Thymus (tissue), 11 donors: ENCODE measurements around the gene TXNDC11. TPM values are rescaled to one million over a fixed set of nuclear protein-coding genes. Genes with fewer than 3 reads are reported as not detected.

ENCODE experiments used
- DNase-seq, 9 donors: peaks; one replicate each; pipeline ENCODE4 v3.0.0-alpha.2; 2013; ENCODE audit warnings: low spot score in 9 of 9, low read depth in 6 of 9, missing footprints in 1 of 9
- H3K27ac ChIP-seq, 2 donors: one replicate each; pipeline ENCODE4 v1.5.1; 2013; ENCODE audit warnings: control low read depth in 1 of 2, low read depth in 1 of 2, low read length in 1 of 2, mild to moderate bottlenecking in 1 of 2, moderate library complexity in 1 of 2
- H3K27me3 ChIP-seq, 2 donors: one replicate each; pipeline ENCODE4 v1.5.1; 2013; ENCODE audit warnings: low read length in 1 of 2; ENCODE audit not compliant: control insufficient read depth in 2 of 2, insufficient read depth in 1 of 2
- H3K36me3 ChIP-seq, 2 donors: one replicate each; pipeline ENCODE4 v1.5.1; 2013; ENCODE audit warnings: low read length in 1 of 2, mild to moderate bottlenecking in 1 of 2, moderate library complexity in 1 of 2; ENCODE audit not compliant: control insufficient read depth in 2 of 2, insufficient read depth in 2 of 2
- H3K4me1 ChIP-seq, 2 donors: one replicate each; pipeline ENCODE4 v1.5.1; 2013; ENCODE audit warnings: low read length in 2 of 2; ENCODE audit not compliant: control insufficient read depth in 2 of 2, insufficient read depth in 2 of 2
- H3K4me3 ChIP-seq, 2 donors: one replicate each; pipeline ENCODE4 v1.5.1; 2013; ENCODE audit warnings: low read length in 2 of 2, control low read depth in 1 of 2, mild to moderate bottlenecking in 1 of 2
- H3K9me3 ChIP-seq, 2 donors: one replicate each; pipeline ENCODE4 v1.5.1; 2013; ENCODE audit warnings: low read length in 1 of 2, mild to moderate bottlenecking in 1 of 2; ENCODE audit not compliant: control insufficient read depth in 2 of 2, insufficient read depth in 1 of 2
- WGBS: extraction: QIAGEN DNeasy Blood & Tissue Kit; methylation state at CpG from one replicate; pipeline ENCODE4 v1.1.7; 2013; 5-methylcytosine and 5-hydroxymethylcytosine counted together
- polyA plus RNA-seq: library from polyadenylated mRNA; stranded (reverse); fragments of 200-250 nt; gene quantifications from one replicate; pipeline ENCODE4 v1.2.3, GENCODE V29; 2013
- total RNA-seq: library from RNA; stranded (reverse); fragments of 120-200 nt; gene quantifications from one replicate; pipeline ENCODE4 v1.2.4, GENCODE V29; 2013
- donor health status: healthy.

Gene TXNDC11
- total and polyA plus RNA-seq, 2 donors: 22.9 to 46.4 TPM

- Histone ChIP-seq H3K36me3 (peaks cover 13 to 15% of the 10 kb centered on the region in 2 donors), H3K27me3 (no peaks in the 10 kb centered on the region), H3K9me3 (peaks cover 0 to 7% of the 10 kb centered on the region in 2 donors), H3K27ac (peak overlapping the region; percentile 14 to 64), H3K4me3 (peak overlapping the region in 1 of 2 donors; percentile 63), H3K4me1 (peaks cover 53 to 78% of the 10 kb centered on the region in 2 donors)
- DNase-seq: peak in 1 of 9 donors; percentile 41
- 73% methylated on average over 27 of the region's 27 CpGs for WGBS
Observed at GRCh38 chr16:11670171-11671131, 72.2 kb downstream of the TXNDC11 start.

DNA sequence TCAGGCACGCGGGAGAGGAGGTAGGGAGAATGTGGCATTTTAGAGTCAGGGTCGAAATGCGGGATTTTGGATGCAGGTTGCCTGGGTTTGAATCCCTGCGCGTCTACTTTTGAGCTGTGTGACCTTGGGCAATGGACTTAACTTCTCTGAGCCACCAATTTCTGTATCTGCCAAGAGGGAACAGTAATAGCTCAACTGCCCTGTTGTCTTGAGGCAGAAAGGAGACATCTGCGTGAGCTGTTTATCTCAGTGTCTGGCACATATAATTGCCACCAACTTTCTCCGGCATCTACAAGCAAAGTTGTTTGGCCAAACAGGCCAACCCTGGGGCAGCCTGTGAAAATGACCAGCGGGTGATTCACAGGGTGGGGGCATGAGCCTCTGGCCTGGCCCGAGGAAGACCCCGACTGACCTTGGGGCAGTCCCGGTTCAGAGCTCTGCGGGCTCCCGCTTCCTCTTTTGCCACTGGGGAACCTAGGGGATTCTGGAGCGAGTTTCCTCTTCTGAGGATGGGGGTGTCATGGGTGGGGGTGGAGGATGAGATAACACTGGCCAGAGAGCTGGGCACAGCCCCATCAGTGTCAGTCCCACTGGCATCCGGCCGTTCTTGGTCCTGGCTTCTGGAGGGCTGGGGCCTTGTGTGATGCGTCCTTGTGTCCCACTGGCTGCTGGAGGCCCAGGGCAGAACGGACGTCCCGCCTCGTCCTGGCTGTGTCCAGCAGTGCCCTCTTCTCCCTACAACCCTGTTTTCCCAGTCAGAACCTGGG lies 73.1 kb downstream of the TXNDC11 start:
- no peaks in the 10 kb centered on the region for H3K27me3 ChIP-seq

DNA sequence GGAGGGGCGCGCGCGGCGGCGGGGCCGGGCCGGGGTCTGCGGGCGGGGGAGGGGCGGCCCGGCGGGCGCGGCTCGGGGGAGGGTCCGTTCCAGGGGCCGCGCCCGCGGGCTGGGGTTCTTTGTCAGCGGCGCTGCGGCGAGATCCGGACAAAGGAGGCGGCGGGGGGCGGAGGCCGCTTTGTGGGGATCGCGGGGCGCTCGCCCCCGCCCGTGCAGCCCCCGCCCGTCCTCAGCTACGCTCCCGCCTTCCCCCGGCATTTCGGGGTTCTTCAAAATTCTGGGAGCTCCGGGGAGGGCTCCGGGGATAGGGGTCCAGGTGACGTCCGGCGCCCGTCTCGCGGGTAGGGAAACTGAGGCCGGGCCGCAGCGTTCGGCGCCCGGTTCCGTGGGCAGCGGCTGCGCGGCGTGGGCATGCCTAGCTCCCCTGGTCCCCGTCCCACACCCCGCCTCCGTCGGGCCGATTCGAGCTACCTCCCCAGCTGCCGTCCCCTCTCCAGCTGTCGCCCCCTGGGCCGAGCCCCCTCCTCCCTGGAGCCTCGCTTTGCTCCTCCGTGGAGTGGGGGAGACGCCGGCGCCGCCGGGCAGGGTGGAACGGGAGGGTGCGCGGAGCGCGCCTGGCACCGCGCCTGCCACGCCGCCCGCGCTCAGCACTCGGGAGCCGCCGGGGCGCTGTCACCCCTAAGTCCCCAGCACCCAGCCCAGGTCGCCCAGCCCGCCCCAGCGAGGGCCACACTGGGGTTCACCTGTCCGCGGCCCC lies 73.9 kb downstream of the TXNDC11 start:
- peak overlapping the region in 1 of 2 donors; percentile 67 for H3K27ac ChIP-seq
- H3K9me3 ChIP-seq: peaks cover 0 to 7% of the 10 kb centered on the region in 2 donors
- no peaks in the 10 kb centered on the region for H3K27me3 ChIP-seq
- DNase-seq: peak in 1 of 9 donors; percentile 39
- H3K4me3 ChIP-seq: peak overlapping the region; percentile 63 to 89
- H3K4me1 ChIP-seq: peaks cover 67 to 85% of the 10 kb centered on the region in 2 donors
- peaks cover 1 to 6% of the 10 kb centered on the region in 2 donors for H3K36me3 ChIP-seq
- WGBS: 2% methylated on average over 97 of the region's 97 CpGs

More for the DNA sequence above, 73.1 kb downstream of the TXNDC11 start:
- WGBS: 58% methylated on average over 22 of the region's 22 CpGs
- peak overlapping the region; percentile 63 to 89 for H3K4me3 ChIP-seq
- DNase-seq: peak in 1 of 9 donors; percentile 33
- peaks cover 8 to 11% of the 10 kb centered on the region in 2 donors for H3K36me3 ChIP-seq
- peaks cover 59 to 83% of the 10 kb centered on the region in 2 donors for H3K4me1 ChIP-seq
- peaks cover 0 to 7% of the 10 kb centered on the region in 2 donors for H3K9me3 ChIP-seq
- peak overlapping the region; percentile 32 to 73 for H3K27ac ChIP-seq

- Histone ChIP-seq H3K4me1 (peaks cover 71 to 88% of the 10 kb centered on the region in 2 donors), H3K9me3 (peaks cover 0 to 7% of the 10 kb centered on the region in 2 donors), H3K36me3 (peaks cover 0 to 3% of the 10 kb centered on the region in 2 donors), H3K4me3 (peak within 1 kb of the TSS; percentile 63 to 89), H3K27me3 (no peaks in the 10 kb centered on the region), H3K27ac (peak within 1 kb of the TSS; percentile 65 to 73)
- peak; percentile 46 to 95 (median 85) for DNase-seq
- WGBS: 10% methylated on average over 92 of the region's 93 CpGs
Observed at GRCh38 chr16:11667824-11668622, 74.6 kb downstream of the TXNDC11 start, which contains the start of gene SNN. Gene SNN (plus strand): TSS chr16:11668455. CDS start chr16:11676060, 7,605 bp downstream.

DNA sequence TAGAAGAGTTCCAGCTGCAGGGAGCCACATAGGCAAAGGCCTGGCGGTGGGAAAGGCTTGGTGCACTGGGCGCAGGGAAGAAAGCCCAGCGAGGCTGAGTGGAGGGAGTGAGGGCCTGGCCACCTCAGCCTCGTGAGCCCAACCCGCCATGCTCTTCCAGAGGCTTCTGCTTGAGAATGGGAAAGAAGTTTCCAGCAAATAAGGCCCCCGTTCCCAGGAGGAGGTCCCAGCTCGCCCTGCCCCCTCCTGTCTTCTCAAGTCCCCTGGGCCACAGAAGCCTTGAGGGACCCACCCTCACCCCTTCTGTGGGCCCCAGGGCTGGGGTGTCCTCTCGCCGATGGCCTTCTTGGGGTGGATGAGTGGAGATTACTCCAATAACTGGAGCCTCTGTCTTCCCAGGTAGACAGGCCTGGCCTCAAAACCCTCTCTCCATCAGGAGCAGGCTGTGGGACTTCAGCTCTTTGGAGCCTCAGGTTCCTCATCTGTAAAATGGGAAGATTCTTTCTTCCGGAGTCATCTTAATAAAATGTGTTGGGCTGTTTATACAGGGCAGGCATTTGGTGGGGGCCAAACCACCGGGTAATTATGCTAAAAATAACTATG lies 75.3 kb downstream of the TXNDC11 start:
- WGBS: 92% methylated on average over 11 of the region's 11 CpGs
- peaks cover 0 to 7% of the 10 kb centered on the region in 2 donors for H3K9me3 ChIP-seq
- H3K36me3 ChIP-seq: peaks cover 0 to 3% of the 10 kb centered on the region in 2 donors
- H3K27me3 ChIP-seq: no peaks in the 10 kb centered on the region
- H3K4me1 ChIP-seq: peaks cover 65 to 84% of the 10 kb centered on the region in 2 donors
- no peak for DNase-seq
- H3K27ac ChIP-seq: peak overlapping the region; percentile 65 to 73
- H3K4me3 ChIP-seq: peak overlapping the region; percentile 55 to 89

DNA sequence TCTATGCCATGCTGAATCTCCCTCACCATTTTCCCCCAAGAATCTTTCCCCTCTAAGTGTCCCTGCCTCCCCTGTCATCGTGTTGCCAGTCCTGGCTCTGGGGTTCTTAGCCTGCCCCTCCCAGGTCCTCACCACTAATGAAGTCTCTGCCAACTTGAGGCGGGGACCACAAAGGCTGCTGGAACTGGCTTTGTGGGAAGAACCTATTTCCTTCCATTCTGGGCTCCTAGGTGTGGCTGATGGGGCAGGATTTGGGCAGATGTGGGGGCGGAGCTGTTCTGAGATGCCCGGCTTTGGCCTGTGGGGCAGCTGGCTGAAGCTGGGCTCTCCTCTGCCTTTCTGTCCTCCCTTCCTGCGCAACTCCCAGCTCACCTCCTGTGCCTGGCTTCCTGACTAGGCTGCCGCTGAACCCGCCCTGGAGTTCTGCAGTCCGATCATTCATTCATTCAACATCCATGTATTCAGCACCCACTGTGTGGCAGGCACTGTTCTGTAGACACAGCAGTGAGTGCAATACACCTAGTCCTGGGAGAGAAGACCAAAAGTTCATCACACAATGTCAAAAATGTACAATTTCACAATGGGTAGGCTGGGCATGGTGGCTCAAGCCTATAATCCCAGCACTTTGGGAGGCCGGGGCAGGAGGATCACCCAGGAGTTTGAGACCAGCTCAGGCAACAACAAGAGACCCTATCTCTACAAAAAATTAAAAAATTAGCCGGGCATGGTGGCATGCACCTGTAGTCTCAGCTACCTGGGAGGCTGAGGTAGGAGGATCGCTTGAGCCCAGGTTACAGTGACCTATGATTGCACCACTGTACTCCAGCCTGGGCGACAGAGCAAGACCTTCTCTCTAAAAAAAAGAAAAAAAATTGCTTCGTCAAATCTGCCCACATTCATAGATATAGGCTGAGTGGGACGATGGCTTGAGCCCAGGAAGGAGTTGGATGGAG lies 76.3 kb downstream of the TXNDC11 start:
- Histone ChIP-seq H3K4me3 (no peak overlapping the region), H3K9me3 (peaks cover 0 to 7% of the 10 kb centered on the region in 2 donors), H3K36me3 (peaks cover 0 to 3% of the 10 kb centered on the region in 2 donors), H3K27me3 (no peaks in the 10 kb centered on the region), H3K27ac (peak overlapping the region; percentile 60 to 96), H3K4me1 (peaks cover 63 to 75% of the 10 kb centered on the region in 2 donors)
- peak in 1 of 9 donors; percentile 25 for DNase-seq
- WGBS: 75% methylated on average over 14 of the region's 14 CpGs

GRCh38 chr16:11665071-11665491 lies 77.6 kb downstream of the TXNDC11 start:
- 15% methylated on average over 11 of the region's 11 CpGs for WGBS
- H3K4me1 ChIP-seq: peaks cover 52 to 66% of the 10 kb centered on the region in 2 donors
- H3K36me3 ChIP-seq: no peaks in the 10 kb centered on the region
- no peaks in the 10 kb centered on the region for H3K9me3 ChIP-seq
- no peaks in the 10 kb centered on the region for H3K27me3 ChIP-seq
- peak overlapping the region; percentile 42 for H3K4me3 ChIP-seq
- peak overlapping the region; percentile 93 to 96 for H3K27ac ChIP-seq
- peak; percentile 73 to 95 (median 87) for DNase-seq
